Activated naive CD4-positive, alpha-beta T cell (primary cell): ENCODE results near the gene PHLDB2.

Experiments
- DNase-seq, 4 experiments: peaks; one replicate each; lab custom pipeline; 2025; lab: John Stamatoyannopoulos, UW

The PHLDB2 gene

DNA sequence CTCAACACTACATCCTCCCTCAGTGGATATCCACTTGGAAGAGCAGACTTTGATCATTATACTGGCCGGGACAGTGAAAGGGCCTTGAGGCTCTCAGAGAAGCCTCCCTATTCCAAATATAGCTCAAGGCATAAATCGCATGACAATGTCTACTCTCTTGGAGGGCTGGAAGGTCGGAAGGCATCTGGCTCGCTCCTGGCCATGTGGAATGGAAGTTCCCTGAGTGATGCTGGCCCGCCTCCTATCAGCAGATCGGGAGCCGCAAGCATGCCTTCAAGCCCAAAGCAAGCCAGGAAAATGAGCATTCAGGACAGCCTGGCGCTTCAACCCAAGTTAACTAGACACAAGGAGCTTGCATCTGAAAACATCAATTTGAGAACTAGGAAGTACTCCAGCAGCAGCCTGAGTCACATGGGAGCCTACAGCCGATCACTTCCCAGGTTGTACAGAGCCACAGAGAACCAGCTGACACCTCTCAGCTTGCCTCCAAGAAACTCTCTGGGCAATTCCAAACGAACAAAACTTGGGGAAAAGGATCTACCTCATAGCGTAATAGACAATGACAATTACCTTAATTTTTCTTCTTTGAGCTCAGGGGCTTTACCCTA is 25.4 kb downstream of the PHLDB2 start:
- no peak for DNase-seq

DNA sequence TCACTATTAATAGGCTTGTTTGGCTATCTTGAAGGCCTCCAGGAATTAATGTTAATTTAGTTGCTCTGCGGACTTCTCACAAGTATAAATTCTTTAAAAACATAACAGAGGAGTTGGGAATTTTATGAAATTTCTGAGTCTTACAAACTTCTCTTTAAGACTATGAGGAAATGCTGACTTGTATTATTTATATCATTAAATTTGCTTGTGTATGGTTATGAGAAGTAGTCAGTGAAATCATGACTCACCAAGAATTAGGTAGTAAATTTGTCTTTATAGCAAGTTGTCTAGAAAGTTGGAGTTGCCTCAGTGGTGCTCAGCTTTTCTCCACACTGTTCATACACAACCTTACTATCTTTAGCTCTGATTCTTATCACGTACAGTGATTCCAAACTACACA is 26.5 kb downstream of the PHLDB2 start:
- DNase-seq = no peak

DNA sequence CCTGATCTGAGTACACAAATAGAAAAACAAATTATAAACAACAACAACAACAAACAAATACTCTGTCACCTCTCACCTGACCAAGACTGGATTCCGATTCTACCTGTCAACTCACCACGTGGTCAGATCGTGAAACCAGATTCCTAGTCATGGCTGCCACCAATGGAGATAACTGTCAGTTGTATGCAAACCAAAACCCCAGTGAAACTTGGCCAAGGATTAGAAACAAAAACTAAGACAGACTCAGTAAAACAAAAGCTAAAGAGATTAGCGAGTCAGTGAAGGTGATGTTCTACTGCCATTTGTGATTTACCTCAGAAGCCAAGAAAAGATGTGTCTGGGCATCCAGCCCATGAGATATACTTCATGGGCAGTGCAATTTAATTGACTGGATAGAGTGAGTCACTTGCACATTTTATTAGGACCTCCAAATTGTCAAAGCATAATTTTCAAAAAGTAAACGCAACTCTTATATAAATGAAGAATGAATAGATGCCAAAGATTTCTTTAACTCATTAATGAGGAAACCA is 31.1 kb downstream of the PHLDB2 start:
- DNase-seq = no peak

- DNase-seq = no peak
Measured at GRCh38 chr3:111892070-111892469, 33.0 kb downstream of the PHLDB2 start.

DNA sequence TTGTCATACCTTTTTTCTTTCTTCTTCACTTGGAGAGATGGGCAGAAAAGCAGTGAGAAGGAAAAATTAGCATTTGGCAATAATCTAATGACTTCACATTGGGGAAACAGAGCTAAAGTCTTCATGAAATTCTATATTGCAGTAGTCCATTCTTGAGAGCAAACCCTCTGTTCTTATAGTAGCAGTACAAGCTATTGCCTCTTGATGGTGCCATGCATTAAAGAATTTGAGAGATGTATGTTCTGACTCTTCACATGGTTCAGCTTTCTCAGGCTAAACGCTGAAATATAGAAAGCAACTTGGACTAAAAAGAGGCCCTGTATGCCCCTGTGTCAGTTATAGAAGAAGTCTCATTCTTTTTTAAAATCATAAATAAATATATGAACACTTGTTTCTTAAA is 36.0 kb downstream of the PHLDB2 start:
- DNase-seq = no peak

DNA sequence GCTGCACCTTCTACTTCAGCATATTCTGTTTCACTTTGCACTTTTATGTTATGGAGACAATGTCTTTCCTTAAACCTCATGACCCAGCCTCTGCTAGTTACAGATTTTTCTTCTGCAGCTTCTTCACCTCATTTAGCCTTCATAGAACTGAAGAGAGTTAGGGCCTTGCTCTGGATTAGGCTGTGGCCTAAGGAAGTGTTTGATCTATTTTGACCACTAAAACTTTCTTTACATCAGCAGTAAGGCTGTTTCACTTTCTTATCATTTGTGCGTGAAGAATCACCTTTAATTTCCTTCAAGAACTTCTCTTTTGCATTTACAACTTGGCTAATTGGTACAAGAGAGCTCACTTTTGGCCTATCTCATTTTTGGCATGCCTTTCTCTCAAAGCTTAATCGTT is 40.9 kb downstream of the PHLDB2 start:
- no peak for DNase-seq

DNA sequence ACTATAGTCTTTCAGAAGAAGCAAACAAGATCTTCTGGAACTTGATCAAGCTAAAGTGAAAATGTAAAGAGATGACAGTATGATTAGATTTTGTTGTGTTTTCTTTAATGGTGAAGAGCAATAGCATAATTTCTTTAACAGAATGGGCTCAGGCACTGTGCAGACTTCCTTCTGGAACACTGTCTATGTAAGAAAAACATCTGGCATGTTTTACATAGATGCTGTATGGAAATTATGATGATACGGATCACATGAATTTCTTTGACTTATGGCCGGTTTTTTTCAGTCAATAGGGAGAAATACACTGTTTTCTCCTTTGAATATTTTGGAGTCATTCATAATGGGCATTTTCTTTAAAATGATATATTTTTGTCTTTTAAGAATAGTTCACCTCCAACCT is 42.6 kb downstream of the PHLDB2 start:
- no peak for DNase-seq

GRCh38 chr3:111902534-111902933 is 43.5 kb downstream of the PHLDB2 start:
- no peak for DNase-seq

DNA sequence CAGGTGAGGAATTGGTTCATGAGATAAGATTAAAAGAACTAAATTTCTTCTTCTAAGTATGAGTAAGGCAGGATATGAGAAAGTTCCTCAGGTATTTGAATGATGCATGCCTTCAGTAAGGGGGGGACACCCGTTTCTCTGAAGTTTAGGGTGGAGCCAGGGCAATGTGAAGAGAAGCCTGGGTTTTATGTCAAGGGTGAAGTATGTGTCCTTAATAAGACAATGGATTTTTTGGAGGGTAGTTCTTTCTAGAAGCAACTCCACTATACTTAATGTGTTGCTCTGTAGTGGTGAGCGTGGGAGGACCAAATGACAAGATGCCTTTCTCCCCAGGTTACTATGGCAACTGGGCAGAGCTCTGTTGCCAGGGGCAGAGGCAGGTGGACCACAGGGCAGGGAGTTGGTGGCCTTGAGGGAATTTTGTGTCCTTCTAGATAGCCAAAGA is 44.0 kb downstream of the PHLDB2 start:
- no peak for DNase-seq

DNA sequence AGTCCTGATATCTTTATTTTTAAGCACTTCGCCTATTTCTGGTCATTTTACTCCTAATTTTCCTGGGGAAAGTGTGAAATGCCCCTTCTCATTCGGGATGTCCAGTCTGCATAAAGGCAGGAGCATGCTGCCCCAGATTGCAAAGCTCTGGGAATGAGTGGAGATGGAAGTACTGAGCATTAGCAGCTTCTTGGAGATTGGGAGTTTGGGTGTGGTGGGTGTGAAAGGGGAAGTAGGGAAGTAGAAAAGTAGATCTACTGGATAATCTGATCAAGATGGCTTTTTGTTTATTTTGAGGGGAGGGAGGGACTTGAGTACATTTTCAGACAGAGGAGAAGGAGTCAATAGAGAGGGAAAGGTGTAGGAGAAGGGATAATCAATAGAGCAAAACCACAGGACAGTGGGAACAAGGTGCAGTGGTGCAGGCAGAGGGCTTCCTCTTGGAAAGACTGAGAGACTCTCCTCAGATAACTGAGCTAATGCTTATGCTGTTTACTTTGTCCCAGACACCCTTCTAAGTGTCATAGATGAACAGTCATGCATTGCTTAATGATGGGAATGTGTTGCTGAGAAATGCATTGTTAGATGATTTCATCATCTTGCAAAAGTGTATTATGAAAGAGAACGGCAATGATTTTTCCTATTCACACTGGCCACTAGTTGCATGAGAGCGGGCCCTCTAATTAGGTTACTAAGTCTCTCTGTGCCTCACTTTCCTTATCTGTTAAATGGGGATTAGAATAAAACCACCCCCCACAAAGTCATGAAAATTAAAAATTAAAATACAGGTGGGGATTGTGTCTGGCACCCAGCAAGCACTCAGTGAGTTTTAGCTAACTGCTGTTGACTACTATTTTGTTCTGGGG is 45.5 kb downstream of the PHLDB2 start:
- no peak for DNase-seq

- no peak for DNase-seq
Measured at GRCh38 chr3:111906656-111907055, 47.6 kb downstream of the PHLDB2 start.

DNA sequence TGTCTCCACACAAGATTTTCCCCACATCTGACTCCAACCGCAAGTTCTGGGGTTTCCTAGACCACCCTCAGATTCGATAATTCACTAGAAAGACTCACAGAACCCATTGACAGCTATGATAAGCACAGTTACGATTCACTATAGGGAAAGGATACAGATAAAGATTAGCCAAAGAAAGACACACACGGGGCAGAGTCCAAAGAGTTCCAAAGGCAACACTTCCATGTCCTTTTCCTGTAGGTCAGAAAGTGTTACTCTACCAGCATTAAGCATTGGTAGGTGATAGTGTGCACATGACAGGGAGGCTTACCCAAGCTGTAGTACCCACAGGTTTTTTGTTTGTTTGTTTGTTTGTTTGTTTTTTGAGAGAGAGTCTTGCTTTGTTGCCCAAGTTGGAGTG is 48.1 kb downstream of the PHLDB2 start:
- DNase-seq = no peak

- no peak for DNase-seq
Measured at GRCh38 chr3:111910806-111911205, 51.7 kb downstream of the PHLDB2 start.

DNA sequence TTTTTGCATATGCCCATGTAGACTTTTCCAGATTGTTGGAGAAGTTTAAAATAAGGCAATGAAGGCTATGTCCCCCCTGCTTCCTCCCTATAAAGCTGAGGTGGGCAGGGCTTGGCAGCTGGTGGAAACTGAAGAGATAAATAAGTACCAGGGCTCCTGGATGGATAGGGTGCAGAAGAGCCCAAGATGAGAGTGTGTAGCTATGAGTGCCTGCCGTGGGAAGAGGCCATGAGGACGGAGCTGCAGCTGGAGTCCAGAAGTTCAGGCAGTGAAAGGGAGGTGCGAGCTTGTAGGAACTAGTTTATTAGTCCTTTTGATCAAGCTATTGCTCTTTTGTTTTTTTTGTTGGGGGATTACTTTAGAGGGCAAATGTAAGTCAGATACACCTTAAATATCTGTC is 52.4 kb downstream of the PHLDB2 start:
- no peak for DNase-seq

DNA sequence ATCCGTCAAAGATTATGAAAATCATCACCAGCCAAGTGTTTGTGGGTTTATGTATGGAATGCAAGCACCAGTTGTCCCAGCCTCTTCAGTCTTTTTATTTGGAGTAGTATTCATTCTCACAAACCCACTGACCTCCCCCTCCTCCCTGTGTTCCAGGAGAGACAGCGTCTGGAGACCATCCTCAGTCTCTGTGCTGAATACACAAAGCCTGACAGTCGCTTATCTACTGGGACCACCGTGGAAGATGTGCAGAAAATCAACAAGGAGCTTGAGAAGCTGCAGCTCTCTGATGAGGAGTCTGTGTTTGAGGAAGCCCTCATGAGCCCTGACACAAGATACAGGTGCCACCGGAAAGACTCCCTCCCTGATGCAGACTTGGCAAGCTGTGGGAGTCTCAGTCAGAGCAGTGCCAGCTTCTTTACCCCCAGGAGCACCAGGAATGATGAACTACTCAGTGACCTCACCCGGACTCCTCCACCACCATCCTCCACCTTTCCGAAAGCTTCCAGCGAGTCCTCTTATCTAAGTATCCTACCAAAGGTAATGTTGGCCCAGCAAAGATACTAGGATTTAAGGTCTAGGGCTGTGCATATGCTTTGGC is 54.2 kb downstream of the PHLDB2 start:
- no peak for DNase-seq

- DNase-seq = no peak
Measured at GRCh38 chr3:111915905-111916304, 56.8 kb downstream of the PHLDB2 start.

- DNase-seq = no peak
Measured at GRCh38 chr3:111917300-111917699, 58.2 kb downstream of the PHLDB2 start.

DNA sequence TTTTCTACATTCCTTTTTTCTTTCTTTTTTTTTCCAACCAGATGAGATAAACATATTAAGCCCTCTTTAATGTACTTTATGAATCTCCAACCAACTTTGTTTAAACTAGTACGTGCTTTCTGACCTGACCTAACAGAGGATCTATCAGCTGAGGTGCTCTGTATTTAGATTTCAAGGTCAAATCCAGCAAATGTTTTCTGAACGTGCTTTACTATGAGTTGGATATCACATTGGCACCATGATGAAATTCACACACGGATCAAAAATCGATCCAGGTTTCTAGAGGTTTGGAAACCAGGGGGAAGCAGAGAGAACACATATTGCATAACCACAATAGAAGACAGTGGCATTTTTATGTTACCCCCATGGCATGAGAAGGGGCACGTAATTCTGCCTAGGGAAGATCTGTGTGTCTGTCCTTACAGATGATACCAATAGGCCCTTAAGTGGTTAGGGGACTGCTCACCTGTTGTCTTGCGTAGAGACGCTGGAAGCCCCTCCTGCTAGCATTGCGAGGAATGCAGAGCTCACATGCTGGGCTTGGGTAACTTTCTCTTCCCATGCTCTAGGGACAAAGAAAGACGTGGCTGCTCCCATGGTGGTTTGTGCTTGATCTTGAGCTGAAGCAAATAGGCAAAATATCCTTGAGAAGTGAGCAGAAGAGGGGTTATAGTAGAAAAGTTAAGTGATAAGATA is 60.5 kb downstream of the PHLDB2 start:
- no peak for DNase-seq

GRCh38 chr3:111921181-111921580 is 62.1 kb downstream of the PHLDB2 start:
- DNase-seq = no peak

GRCh38 chr3:111923095-111923771 is 64.2 kb downstream of the PHLDB2 start:
- DNase-seq = no peak

DNA sequence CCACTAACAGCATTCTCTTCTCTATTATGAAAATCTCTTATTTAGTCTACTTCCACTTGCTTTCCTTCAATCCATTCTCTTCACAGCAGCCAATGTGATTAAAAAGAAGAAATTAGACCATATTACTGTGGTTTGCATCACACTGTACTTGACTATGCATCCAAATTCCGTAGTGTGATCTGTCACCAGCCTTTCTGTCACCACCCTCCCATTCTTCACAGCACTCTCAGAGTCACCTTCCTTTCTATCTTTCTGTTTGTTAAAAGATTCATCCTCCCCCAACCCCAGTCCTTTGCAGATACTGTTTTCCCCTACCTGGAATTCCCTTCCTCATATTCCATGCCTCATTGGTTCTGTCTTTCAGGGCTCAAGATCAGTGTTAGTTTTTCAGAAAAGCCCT is 64.7 kb downstream of the PHLDB2 start:
- DNase-seq = no peak

- no peak for DNase-seq
Measured at GRCh38 chr3:111924283-111924682, 65.2 kb downstream of the PHLDB2 start.
